Effector memory CD4-positive, alpha-beta T cell (primary cell): ENCODE results near the gene KNDC1.
"Not testable (repeated sequence)": the region's sequence is repeated elsewhere in the genome, so short reads cannot be mapped to it uniquely, and the experiment has no call there.

Experiments
- DNase-seq, 3 donors: peaks; one replicate each; pipeline ENCODE4 v3.0.0-alpha.2; 2020
- H3K27ac ChIP-seq: 2 replicates; pipeline ENCODE4 v1.7.0; 2013; ENCODE audit warnings: mild to moderate bottlenecking, low read length, moderate library complexity; ENCODE audit not compliant: insufficient read depth, poor library complexity, severe bottlenecking
- H3K27me3 ChIP-seq: replicated peaks from 2 replicates; pipeline ENCODE4 v1.7.0; 2013; ENCODE audit warnings: mild to moderate bottlenecking, low read length; ENCODE audit not compliant: insufficient read depth, control insufficient read depth, poor library complexity, severe bottlenecking
- H3K36me3 ChIP-seq: 2 replicates; pipeline ENCODE4 v1.7.0; 2013; ENCODE audit warnings: mild to moderate bottlenecking, low read length, moderate library complexity; ENCODE audit not compliant: control insufficient read depth, insufficient read depth
- H3K4me1 ChIP-seq: 2 replicates; pipeline ENCODE4 v1.7.0; 2013; ENCODE audit warnings: low read length, mild to moderate bottlenecking; ENCODE audit not compliant: control insufficient read depth, insufficient read depth, poor library complexity, severe bottlenecking
- H3K4me3 ChIP-seq: 2 replicates; pipeline ENCODE4 v1.7.0; 2013; ENCODE audit warnings: low read length, low read depth, mild to moderate bottlenecking; ENCODE audit not compliant: insufficient read depth, poor library complexity, severe bottlenecking
- H3K9me3 ChIP-seq: 2 replicates; pipeline ENCODE4 v1.7.0; 2013; ENCODE audit warnings: mild to moderate bottlenecking, low read length, moderate library complexity; ENCODE audit not compliant: control insufficient read depth

The KNDC1 gene

GRCh38 chr10:133167693-133168616 is 7.9 kb downstream of the KNDC1 start:
- H3K27ac ChIP-seq: no peak overlapping the region

GRCh38 chr10:133168617-133169031 is 8.6 kb downstream of the KNDC1 start:
- no peak for DNase-seq
- Histone ChIP-seq H3K9me3 (no peaks in the 10 kb centered on the region), H3K27me3 (no peaks in the 10 kb centered on the region), H3K4me3 (no peak overlapping the region), H3K36me3 (no peaks in the 10 kb centered on the region), H3K27ac (no peak overlapping the region), H3K4me1 (no peaks in the 10 kb centered on the region)

More at GRCh38 chr10:133167693-133168616, 7.9 kb downstream of the KNDC1 start:
- no peaks in the 10 kb centered on the region for H3K36me3 ChIP-seq
- no peaks in the 10 kb centered on the region for H3K27me3 ChIP-seq
- no peaks in the 10 kb centered on the region for H3K9me3 ChIP-seq
- H3K4me3 ChIP-seq: no peak overlapping the region
- no peaks in the 10 kb centered on the region for H3K4me1 ChIP-seq
- no peak for DNase-seq

GRCh38 chr10:133169173-133169947 is 9.3 kb downstream of the KNDC1 start:
- Histone ChIP-seq H3K4me1 (no peaks in the 10 kb centered on the region), H3K4me3 (no peak overlapping the region), H3K27me3 (no peaks in the 10 kb centered on the region), H3K36me3 (no peaks in the 10 kb centered on the region), H3K9me3 (no peaks in the 10 kb centered on the region), H3K27ac (no peak overlapping the region)
- no peak for DNase-seq

GRCh38 chr10:133170092-133170491 is 10.1 kb downstream of the KNDC1 start:
- Histone ChIP-seq H3K36me3 (no peaks in the 10 kb centered on the region), H3K4me1 (no peaks in the 10 kb centered on the region), H3K4me3 (no peak overlapping the region), H3K9me3 (no peaks in the 10 kb centered on the region), H3K27ac (no peak overlapping the region), H3K27me3 (no peaks in the 10 kb centered on the region)
- no peak for DNase-seq

GRCh38 chr10:133173860-133174640 is 14.0 kb downstream of the KNDC1 start:
- Histone ChIP-seq H3K27ac (no peak overlapping the region), H3K4me1 (no peaks in the 10 kb centered on the region), H3K36me3 (no peaks in the 10 kb centered on the region), H3K4me3 (no peak overlapping the region), H3K9me3 (no peaks in the 10 kb centered on the region), H3K27me3 (no peaks in the 10 kb centered on the region)
- no peak for DNase-seq

- no peak overlapping the region for H3K4me3 ChIP-seq
- no peaks in the 10 kb centered on the region for H3K36me3 ChIP-seq
- H3K27ac ChIP-seq: no peak overlapping the region
- DNase-seq: no peak
- no peaks in the 10 kb centered on the region for H3K9me3 ChIP-seq
- H3K4me1 ChIP-seq: no peaks in the 10 kb centered on the region
- no peaks in the 10 kb centered on the region for H3K27me3 ChIP-seq
Observed at GRCh38 chr10:133174689-133175263, 14.8 kb downstream of the KNDC1 start.

GRCh38 chr10:133175624-133176023 is 15.6 kb downstream of the KNDC1 start:
- not testable (repeated sequence) for H3K4me1 ChIP-seq, H3K27me3 ChIP-seq, H3K36me3 ChIP-seq, DNase-seq, H3K27ac ChIP-seq, H3K9me3 ChIP-seq, H3K4me3 ChIP-seq

GRCh38 chr10:133176546-133176945 is 16.5 kb downstream of the KNDC1 start:
- no peaks in the 10 kb centered on the region for H3K4me1 ChIP-seq
- no peak for DNase-seq
- H3K36me3 ChIP-seq: no peaks in the 10 kb centered on the region
- no peak overlapping the region for H3K4me3 ChIP-seq
- H3K9me3 ChIP-seq: no peaks in the 10 kb centered on the region
- no peak overlapping the region for H3K27ac ChIP-seq
- H3K27me3 ChIP-seq: no peaks in the 10 kb centered on the region

GRCh38 chr10:133177380-133178157 is 17.6 kb downstream of the KNDC1 start:
- DNase-seq: no peak
- H3K9me3 ChIP-seq: no peaks in the 10 kb centered on the region
- no peak overlapping the region for H3K4me3 ChIP-seq
- no peaks in the 10 kb centered on the region for H3K27me3 ChIP-seq
- H3K36me3 ChIP-seq: no peaks in the 10 kb centered on the region
- H3K4me1 ChIP-seq: no peaks in the 10 kb centered on the region
- no peak overlapping the region for H3K27ac ChIP-seq
